HG02588 (cell line): ENCODE data around the gene PSMG4.
A peak's percentile ranks its signal among the peaks of the same experiment; 100 is the strongest.

Experiments used
- ATAC-seq: cut with Tn5 transposase; IDR thresholded peaks from one replicate; pipeline ENCODE4 v1.9.1; 2021; ENCODE audit warnings: mild to moderate bottlenecking, moderate library complexity; ENCODE audit not compliant: unreplicated experiment

PSMG4 gene

GRCh38 chr6:3258720-3259490 is at the start of gene PSMG4:
PSMG4 (plus strand) TSS chr6:3258947; CDS start chr6:3259023, 76 bp downstream.
- peak; percentile 74 for ATAC-seq

- peak; percentile 58 for ATAC-seq
Observed at GRCh38 chr6:3209114-3210023, 49.4 kb upstream of the PSMG4 start.

- peak; percentile 20 for ATAC-seq
Observed at GRCh38 chr6:3210024-3210610, 48.6 kb upstream of the PSMG4 start.

GRCh38 chr6:3211681-3212080 is 47.1 kb upstream of the PSMG4 start:
- ATAC-seq: no peak

GRCh38 chr6:3212261-3212660 is 46.5 kb upstream of the PSMG4 start:
- ATAC-seq: no peak

- no peak for ATAC-seq
Observed at GRCh38 chr6:3213334-3213695, 45.4 kb upstream of the PSMG4 start.

GRCh38 chr6:3214898-3215297 is 43.8 kb upstream of the PSMG4 start:
- ATAC-seq: no peak

GRCh38 chr6:3217286-3217685 is 41.5 kb upstream of the PSMG4 start:
- ATAC-seq: no peak

GRCh38 chr6:3218266-3218665 is 40.5 kb upstream of the PSMG4 start:
- no peak for ATAC-seq

- no peak for ATAC-seq
Observed at GRCh38 chr6:3220366-3220765, 38.4 kb upstream of the PSMG4 start.

- no peak for ATAC-seq
Observed at GRCh38 chr6:3221578-3221977, 37.2 kb upstream of the PSMG4 start.

GRCh38 chr6:3222506-3223038 is 36.2 kb upstream of the PSMG4 start:
- ATAC-seq: no peak

GRCh38 chr6:3226042-3226441 is 32.7 kb upstream of the PSMG4 start:
- ATAC-seq: no peak

GRCh38 chr6:3226481-3227362 is 32.0 kb upstream of the PSMG4 start:
- ATAC-seq: no peak

GRCh38 chr6:3227363-3228045 is 31.2 kb upstream of the PSMG4 start, which contains the start of gene TUBB2B:
TUBB2B (minus strand) TSS chr6:3227653; CDS start chr6:3227543, 110 bp downstream.
- ATAC-seq: no peak

GRCh38 chr6:3228046-3228671 is 30.6 kb upstream of the PSMG4 start:
- no peak for ATAC-seq

- ATAC-seq: no peak
Observed at GRCh38 chr6:3228771-3229565, 29.8 kb upstream of the PSMG4 start.

GRCh38 chr6:3229566-3230178 is 29.1 kb upstream of the PSMG4 start:
- ATAC-seq: no peak
